ENCODE measurements around the gene STK10.

GRCh38 chr5:172144931-172145869 lies 42.8 kb downstream of the STK10 start:
- TF ChIP-seq, protein P1, sequence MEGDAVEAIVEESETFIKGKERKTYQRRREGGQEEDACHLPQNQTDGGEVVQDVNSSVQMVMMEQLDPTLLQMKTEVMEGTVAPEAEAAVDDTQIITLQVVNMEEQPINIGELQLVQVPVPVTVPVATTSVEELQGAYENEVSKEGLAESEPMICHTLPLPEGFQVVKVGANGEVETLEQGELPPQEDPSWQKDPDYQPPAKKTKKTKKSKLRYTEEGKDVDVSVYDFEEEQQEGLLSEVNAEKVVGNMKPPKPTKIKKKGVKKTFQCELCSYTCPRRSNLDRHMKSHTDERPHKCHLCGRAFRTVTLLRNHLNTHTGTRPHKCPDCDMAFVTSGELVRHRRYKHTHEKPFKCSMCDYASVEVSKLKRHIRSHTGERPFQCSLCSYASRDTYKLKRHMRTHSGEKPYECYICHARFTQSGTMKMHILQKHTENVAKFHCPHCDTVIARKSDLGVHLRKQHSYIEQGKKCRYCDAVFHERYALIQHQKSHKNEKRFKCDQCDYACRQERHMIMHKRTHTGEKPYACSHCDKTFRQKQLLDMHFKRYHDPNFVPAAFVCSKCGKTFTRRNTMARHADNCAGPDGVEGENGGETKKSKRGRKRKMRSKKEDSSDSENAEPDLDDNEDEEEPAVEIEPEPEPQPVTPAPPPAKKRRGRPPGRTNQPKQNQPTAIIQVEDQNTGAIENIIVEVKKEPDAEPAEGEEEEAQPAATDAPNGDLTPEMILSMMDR (IDR thresholded peaks at IDR 0.05), result no peak
- TF ChIP-seq POLR2A (IDR thresholded peaks at IDR 0.05), result no peak
